ENCODE measurements around the gene ORAI2.
"Not testable (repeated sequence)": the region's sequence is repeated elsewhere in the genome, so short reads cannot be mapped to it uniquely, and the experiment has no call there.

Gene ORAI2

DNA sequence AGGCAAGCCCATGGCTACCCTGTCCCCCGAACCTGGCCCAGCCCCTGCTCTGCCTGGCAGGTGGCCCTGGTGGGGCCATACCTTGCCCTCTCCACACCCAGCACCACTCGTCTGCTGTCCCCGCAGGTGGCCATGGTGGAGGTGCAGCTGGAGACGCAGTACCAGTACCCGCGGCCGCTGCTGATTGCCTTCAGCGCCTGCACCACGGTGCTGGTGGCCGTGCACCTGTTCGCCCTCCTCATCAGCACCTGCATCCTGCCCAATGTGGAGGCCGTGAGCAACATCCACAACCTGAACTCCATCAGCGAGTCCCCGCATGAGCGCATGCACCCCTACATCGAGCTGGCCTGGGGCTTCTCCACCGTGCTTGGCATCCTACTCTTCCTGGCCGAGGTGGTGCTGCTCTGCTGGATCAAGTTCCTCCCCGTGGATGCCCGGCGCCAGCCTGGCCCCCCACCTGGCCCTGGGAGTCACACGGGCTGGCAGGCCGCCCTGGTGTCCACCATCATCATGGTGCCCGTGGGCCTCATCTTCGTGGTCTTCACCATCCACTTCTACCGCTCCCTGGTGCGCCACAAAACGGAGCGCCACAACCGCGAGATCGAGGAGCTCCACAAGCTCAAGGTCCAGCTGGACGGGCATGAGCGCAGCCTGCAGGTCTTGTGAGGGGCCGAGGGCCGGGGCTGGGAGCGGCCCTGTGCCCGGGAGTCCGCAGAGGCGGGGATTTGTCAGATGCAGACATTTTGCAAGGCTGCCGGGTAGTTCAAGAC, 13.2 kb downstream of the ORAI2 start:
- DNase-seq (ENCODE audit: low spot score): no peak

- no peak for DNase-seq (ENCODE audit: low spot score)
Observed at GRCh38 chr7:102447311-102447710, 13.9 kb downstream of the ORAI2 start.

GRCh38 chr7:102449136-102449535, 15.8 kb downstream of the ORAI2 start:
- no peak for DNase-seq (ENCODE audit: low spot score)

GRCh38 chr7:102450242-102450641, 16.9 kb downstream of the ORAI2 start:
- no peak for DNase-seq (ENCODE audit: low spot score)

DNA sequence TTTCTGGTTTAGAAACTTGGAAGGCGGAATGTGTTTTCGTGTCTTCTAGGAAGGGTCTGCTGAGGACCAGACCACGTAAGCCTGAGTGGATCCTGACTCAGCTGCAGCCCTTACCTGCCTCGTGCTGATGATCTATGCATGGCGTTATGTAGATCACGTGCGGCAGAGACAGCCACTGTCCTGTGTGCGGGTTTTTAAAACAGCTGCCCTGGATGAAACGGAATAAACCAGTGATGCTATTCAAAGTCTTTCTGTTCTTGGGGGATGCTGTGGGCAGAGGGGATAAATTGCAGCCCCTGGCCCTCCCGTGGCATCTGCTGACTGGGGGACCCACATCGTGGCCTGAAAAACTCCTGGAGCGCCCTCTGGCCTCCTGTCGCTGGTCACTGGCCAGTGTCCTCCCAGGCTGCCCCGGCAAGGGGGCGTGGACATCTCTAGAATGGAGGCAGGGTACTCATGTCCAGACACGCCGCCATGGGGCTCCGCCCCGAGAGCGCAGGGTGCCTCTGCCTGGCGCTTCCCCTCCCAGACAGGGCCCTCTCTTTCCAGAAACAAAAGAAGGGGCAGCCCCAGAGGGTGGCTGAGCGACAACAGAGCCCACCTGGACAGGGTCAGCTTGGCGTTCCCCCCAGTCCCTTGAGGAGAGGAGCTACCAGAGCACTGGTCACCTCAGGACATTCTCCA, 18.1 kb downstream of the ORAI2 start:
- DNase-seq (ENCODE audit: low spot score): peak; percentile 86

DNA sequence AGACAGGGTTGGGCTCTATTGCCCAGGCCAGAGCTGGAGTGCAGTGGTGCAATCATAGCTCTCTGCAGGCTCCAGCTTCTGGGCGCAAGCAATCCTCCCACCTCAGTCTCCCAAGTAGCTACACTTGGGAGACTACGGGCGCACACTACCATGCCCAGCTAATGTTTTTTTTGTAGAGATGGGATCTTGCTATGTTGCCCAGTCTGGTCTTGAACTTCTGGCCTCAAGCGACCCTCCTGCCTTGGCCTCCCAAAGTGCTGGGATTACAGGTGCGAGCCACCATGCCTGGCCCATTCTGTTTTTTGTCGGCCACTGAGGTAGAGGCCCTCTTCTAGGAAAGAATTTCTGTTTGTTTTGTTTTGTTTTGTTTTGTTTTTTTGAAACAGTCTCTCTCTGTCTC, 19.1 kb downstream of the ORAI2 start:
- DNase-seq (ENCODE audit: low spot score): no peak

- no peak for DNase-seq (ENCODE audit: low spot score)
Observed at GRCh38 chr7:102453319-102453718, 19.9 kb downstream of the ORAI2 start.

GRCh38 chr7:102454468-102454867, 21.1 kb downstream of the ORAI2 start:
- DNase-seq (ENCODE audit: low spot score): no peak

- DNase-seq (ENCODE audit: low spot score): not testable (repeated sequence)
Observed at GRCh38 chr7:102454932-102455331, 21.6 kb downstream of the ORAI2 start.

DNA sequence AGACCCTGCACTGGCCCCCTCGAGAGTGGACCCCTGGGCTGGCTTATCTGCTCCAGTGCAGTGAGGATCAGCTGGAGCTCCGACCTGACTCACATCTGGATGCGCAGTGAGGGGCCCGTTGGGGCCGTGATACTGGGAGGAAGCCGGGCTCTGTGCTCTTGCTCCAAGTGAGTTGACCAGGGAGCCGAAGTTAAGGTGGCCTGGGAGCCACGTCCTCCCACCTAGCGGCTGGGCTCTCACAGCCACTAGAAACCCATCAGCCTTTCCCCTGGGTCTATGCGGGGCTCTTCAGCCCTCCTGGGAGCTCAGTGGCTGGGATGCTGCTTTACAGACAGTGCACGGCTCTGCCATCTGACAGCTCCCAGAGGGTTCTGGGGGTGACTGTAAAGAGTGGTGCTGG, 22.2 kb downstream of the ORAI2 start:
- no peak for DNase-seq (ENCODE audit: low spot score)

- no peak for DNase-seq (ENCODE audit: low spot score)
Observed at GRCh38 chr7:102456327-102456726, 23.0 kb downstream of the ORAI2 start.

GRCh38 chr7:102457352-102457924, 24.1 kb downstream of the ORAI2 start:
- no peak for DNase-seq (ENCODE audit: low spot score)

DNA sequence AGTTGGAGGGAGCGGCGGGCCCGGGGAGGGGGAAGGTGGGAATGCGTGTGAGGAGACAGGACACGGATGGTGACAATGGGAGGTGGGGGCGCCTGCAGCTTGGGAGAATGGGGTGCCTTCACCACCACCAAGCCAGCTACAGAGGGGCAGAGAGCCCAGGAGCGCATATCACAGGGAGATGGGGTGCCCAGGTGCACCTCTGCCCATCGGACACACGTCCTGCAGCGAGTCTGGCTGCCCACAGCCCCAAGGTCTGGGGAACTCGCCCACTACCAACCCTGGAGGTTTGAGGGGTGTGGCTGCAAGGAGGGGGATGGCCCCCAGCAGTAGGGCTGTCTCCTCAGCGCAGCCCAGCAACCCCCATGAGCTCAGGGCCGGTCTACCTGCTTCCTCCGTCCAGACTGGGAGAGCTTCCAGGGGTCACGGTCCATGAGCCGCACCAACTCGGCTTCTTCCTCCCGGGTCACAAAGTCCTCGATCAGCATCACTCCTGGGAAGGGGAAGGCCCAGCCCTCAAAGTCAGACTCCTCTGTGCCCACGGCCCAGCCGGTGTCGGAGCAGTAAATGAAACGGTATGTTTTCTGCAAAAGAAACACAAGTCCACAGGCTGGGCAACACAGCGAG, 26.0 kb downstream of the ORAI2 start:
- DNase-seq (ENCODE audit: low spot score): no peak

GRCh38 chr7:102460467-102460866, 27.1 kb downstream of the ORAI2 start:
- DNase-seq (ENCODE audit: low spot score): no peak

DNA sequence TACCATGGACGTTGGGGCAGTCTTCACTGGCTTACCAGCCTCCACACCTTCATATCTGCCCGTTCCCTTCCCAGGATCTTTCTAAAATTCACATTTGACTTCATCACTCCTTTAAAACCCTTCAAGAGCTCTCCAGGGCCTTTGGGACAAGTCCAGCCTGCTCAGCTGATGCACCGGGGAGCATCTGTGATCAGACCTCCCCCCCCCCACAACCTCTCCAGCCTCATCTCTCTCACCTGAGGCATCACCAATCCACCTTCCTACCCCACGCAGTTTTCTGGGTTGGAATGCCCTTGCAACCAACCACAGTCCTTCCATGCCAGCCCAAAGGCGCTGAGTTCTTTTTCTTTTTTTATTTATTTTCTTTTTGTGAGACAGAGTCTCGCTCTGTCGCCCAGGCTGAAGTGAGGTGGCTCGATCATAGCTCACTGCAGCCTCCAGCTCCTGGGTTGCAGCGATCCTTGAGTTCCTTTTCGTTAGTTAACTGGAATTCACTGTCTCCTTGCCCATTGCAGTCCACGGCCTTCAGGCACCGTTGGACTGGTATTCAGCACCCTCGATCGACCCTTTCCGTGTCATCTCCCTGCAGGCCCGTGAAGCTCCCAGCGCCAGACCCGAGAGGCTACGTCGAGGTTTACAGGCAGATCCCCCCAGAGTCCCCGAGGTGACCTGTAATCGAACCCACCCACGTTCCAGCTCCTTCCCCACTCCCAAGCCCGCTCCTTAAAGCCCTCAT, 30.6 kb downstream of the ORAI2 start:
- DNase-seq (ENCODE audit: low spot score): no peak

GRCh38 chr7:102464577-102465280, 31.4 kb downstream of the ORAI2 start, which contains the start of the genes ALKBH4 and LRWD1:
ALKBH4 (minus strand) TSS chr7:102464863; CDS start chr7:102464836, 27 bp downstream.
LRWD1 (plus strand) TSS chr7:102464984; CDS start chr7:102465081, 97 bp downstream.
- peak; percentile 91 for DNase-seq (ENCODE audit: low spot score)

GRCh38 chr7:102466097-102466496, 32.7 kb downstream of the ORAI2 start:
- DNase-seq (ENCODE audit: low spot score): no peak

GRCh38 chr7:102467581-102468477, 34.5 kb downstream of the ORAI2 start:
- no peak for DNase-seq (ENCODE audit: low spot score)

- DNase-seq (ENCODE audit: low spot score): no peak
Observed at GRCh38 chr7:102468478-102469350, 35.3 kb downstream of the ORAI2 start.

Measured in SK-N-DZ (cell line).